Measurements from ENCODE around the gene RNF17. TPM values are rescaled to one million over a fixed set of nuclear protein-coding genes. Genes with fewer than 3 reads are reported as not detected.
"Not testable (repeated sequence)": the region's sequence is repeated elsewhere in the genome, so short reads cannot be mapped to it uniquely, and the experiment has no call there.

Gene RNF17
- polyA plus RNA-seq, 4 donors: 0.12 TPM; not detected in 3

GRCh38 chr13:24725379-24725778 is 38.6 kb upstream of the RNF17 start:
- Histone ChIP-seq H3K27ac (ENCODE audit: low read depth in 1 of 3, low read length in 2 of 3) (no peak overlapping the region), H3K27me3 (ENCODE audit: control insufficient read depth in 3 of 3, insufficient read depth in 3 of 3, low read length in 3 of 3) (no peaks in the 10 kb centered on the region), H3K4me3 (ENCODE audit: low read depth in 1 of 3, low read length in 3 of 3) (no peak overlapping the region), H3K9me3 (ENCODE audit: control insufficient read depth in 2 of 2, insufficient read depth in 1 of 2, low read depth in 1 of 2, low read length in 1 of 2) (peaks cover 0 to 4% of the 10 kb centered on the region in 2 donors), H3K4me1 (ENCODE audit: control insufficient read depth in 3 of 3, insufficient read depth in 2 of 3, low read depth in 1 of 3, low read length in 2 of 3) (no peaks in the 10 kb centered on the region), H3K36me3 (ENCODE audit: control insufficient read depth in 3 of 3, insufficient read depth in 2 of 3, low read depth in 1 of 3, low read length in 3 of 3) (no peaks in the 10 kb centered on the region)
- no peak for DNase-seq
- WGBS, 3 donors: 78 to 88% (median 87%) methylated on average over 5 of the region's 5 CpGs
- no peak for FAIRE-seq

GRCh38 chr13:24727731-24728601 is 36.0 kb upstream of the RNF17 start:
- peak; percentile 74 to 78 for DNase-seq
- Histone ChIP-seq H3K36me3 (ENCODE audit: control insufficient read depth in 3 of 3, insufficient read depth in 2 of 3, low read depth in 1 of 3, low read length in 3 of 3) (no peaks in the 10 kb centered on the region), H3K27ac (ENCODE audit: low read depth in 1 of 3, low read length in 2 of 3) (no peak overlapping the region), H3K4me3 (ENCODE audit: low read depth in 1 of 3, low read length in 3 of 3) (no peak overlapping the region), H3K4me1 (ENCODE audit: control insufficient read depth in 3 of 3, insufficient read depth in 2 of 3, low read depth in 1 of 3, low read length in 2 of 3) (no peaks in the 10 kb centered on the region), H3K9me3 (ENCODE audit: control insufficient read depth in 2 of 2, insufficient read depth in 1 of 2, low read depth in 1 of 2, low read length in 1 of 2) (peaks cover 0 to 4% of the 10 kb centered on the region in 2 donors), H3K27me3 (ENCODE audit: control insufficient read depth in 3 of 3, insufficient read depth in 3 of 3, low read length in 3 of 3) (no peaks in the 10 kb centered on the region)
- FAIRE-seq: no peak
- WGBS, 3 donors: 57 to 62% (median 59%) methylated on average over 24 of the region's 24 CpGs

- not testable (repeated sequence) for H3K9me3 ChIP-seq (ENCODE audit: control insufficient read depth in 2 of 2, insufficient read depth in 1 of 2, low read depth in 1 of 2, low read length in 1 of 2); H3K4me1 ChIP-seq (ENCODE audit: control insufficient read depth in 3 of 3, insufficient read depth in 2 of 3, low read depth in 1 of 3, low read length in 2 of 3); H3K4me3 ChIP-seq (ENCODE audit: low read depth in 1 of 3, low read length in 3 of 3); H3K36me3 ChIP-seq (ENCODE audit: control insufficient read depth in 3 of 3, insufficient read depth in 2 of 3, low read depth in 1 of 3, low read length in 3 of 3); H3K27me3 ChIP-seq (ENCODE audit: control insufficient read depth in 3 of 3, insufficient read depth in 3 of 3, low read length in 3 of 3); H3K27ac ChIP-seq (ENCODE audit: low read depth in 1 of 3, low read length in 2 of 3); DNase-seq; FAIRE-seq
- 84 to 92% (median 88%) methylated on average over 4 of the region's 4 CpGs for WGBS, 3 donors
These were observed 32.9 kb upstream of the RNF17 start for GRCh38 chr13:24730873-24731567.

- Histone ChIP-seq H3K4me1 (ENCODE audit: control insufficient read depth in 3 of 3, insufficient read depth in 2 of 3, low read depth in 1 of 3, low read length in 2 of 3) (no peaks in the 10 kb centered on the region), H3K27me3 (ENCODE audit: control insufficient read depth in 3 of 3, insufficient read depth in 3 of 3, low read length in 3 of 3) (no peaks in the 10 kb centered on the region), H3K4me3 (ENCODE audit: low read depth in 1 of 3, low read length in 3 of 3) (no peak overlapping the region), H3K9me3 (ENCODE audit: control insufficient read depth in 2 of 2, insufficient read depth in 1 of 2, low read depth in 1 of 2, low read length in 1 of 2) (no peaks in the 10 kb centered on the region), H3K36me3 (ENCODE audit: control insufficient read depth in 3 of 3, insufficient read depth in 2 of 3, low read depth in 1 of 3, low read length in 3 of 3) (no peaks in the 10 kb centered on the region), H3K27ac (ENCODE audit: low read depth in 1 of 3, low read length in 2 of 3) (no peak overlapping the region)
- no peak for DNase-seq
- 51 to 70% (median 51%) methylated on average over 4 of the region's 4 CpGs for WGBS, 3 donors
- no peak for FAIRE-seq
These were observed 29.0 kb upstream of the RNF17 start for GRCh38 chr13:24734950-24735349.

GRCh38 chr13:24737042-24737441 is 26.9 kb upstream of the RNF17 start:
- no peak for DNase-seq
- H3K27ac ChIP-seq (ENCODE audit: low read depth in 1 of 3, low read length in 2 of 3): no peak overlapping the region
- no peaks in the 10 kb centered on the region for H3K36me3 ChIP-seq (ENCODE audit: control insufficient read depth in 3 of 3, insufficient read depth in 2 of 3, low read depth in 1 of 3, low read length in 3 of 3)
- WGBS, 3 donors: 68 to 79% (median 72%) methylated on average over 6 of the region's 6 CpGs
- FAIRE-seq: no peak
- no peaks in the 10 kb centered on the region for H3K9me3 ChIP-seq (ENCODE audit: control insufficient read depth in 2 of 2, insufficient read depth in 1 of 2, low read depth in 1 of 2, low read length in 1 of 2)
- H3K4me1 ChIP-seq (ENCODE audit: control insufficient read depth in 3 of 3, insufficient read depth in 2 of 3, low read depth in 1 of 3, low read length in 2 of 3): no peaks in the 10 kb centered on the region
- H3K27me3 ChIP-seq (ENCODE audit: control insufficient read depth in 3 of 3, insufficient read depth in 3 of 3, low read length in 3 of 3): no peaks in the 10 kb centered on the region
- H3K4me3 ChIP-seq (ENCODE audit: low read depth in 1 of 3, low read length in 3 of 3): no peak overlapping the region

- 92 to 97% (median 95%) methylated on average over 5 of the region's 5 CpGs for WGBS, 3 donors
- peaks cover 0 to 1% (median 0%) of the 10 kb centered on the region in 3 donors for H3K27me3 ChIP-seq (ENCODE audit: control insufficient read depth in 3 of 3, insufficient read depth in 3 of 3, low read length in 3 of 3)
- H3K27ac ChIP-seq (ENCODE audit: low read depth in 1 of 3, low read length in 2 of 3): no peak overlapping the region
- H3K36me3 ChIP-seq (ENCODE audit: control insufficient read depth in 3 of 3, insufficient read depth in 2 of 3, low read depth in 1 of 3, low read length in 3 of 3): no peaks in the 10 kb centered on the region
- no peaks in the 10 kb centered on the region for H3K4me1 ChIP-seq (ENCODE audit: control insufficient read depth in 3 of 3, insufficient read depth in 2 of 3, low read depth in 1 of 3, low read length in 2 of 3)
- FAIRE-seq (no peak), DNase-seq (no peak)
- H3K9me3 ChIP-seq (ENCODE audit: control insufficient read depth in 2 of 2, insufficient read depth in 1 of 2, low read depth in 1 of 2, low read length in 1 of 2): no peaks in the 10 kb centered on the region
- no peak overlapping the region for H3K4me3 ChIP-seq (ENCODE audit: low read depth in 1 of 3, low read length in 3 of 3)
These were observed 25.6 kb upstream of the RNF17 start for GRCh38 chr13:24738366-24738847.

- no peak overlapping the region for H3K4me3 ChIP-seq (ENCODE audit: low read depth in 1 of 3, low read length in 3 of 3)
- H3K36me3 ChIP-seq (ENCODE audit: control insufficient read depth in 3 of 3, insufficient read depth in 2 of 3, low read depth in 1 of 3, low read length in 3 of 3): no peaks in the 10 kb centered on the region
- DNase-seq (no peak), FAIRE-seq (no peak)
- no peaks in the 10 kb centered on the region for H3K4me1 ChIP-seq (ENCODE audit: control insufficient read depth in 3 of 3, insufficient read depth in 2 of 3, low read depth in 1 of 3, low read length in 2 of 3)
- no peak overlapping the region for H3K27ac ChIP-seq (ENCODE audit: low read depth in 1 of 3, low read length in 2 of 3)
- WGBS, 3 donors: 81 to 88% (median 82%) methylated on average over 10 to 12 of the region's 12 CpGs
- H3K27me3 ChIP-seq (ENCODE audit: control insufficient read depth in 3 of 3, insufficient read depth in 3 of 3, low read length in 3 of 3): peaks cover 0 to 8% (median 4%) of the 10 kb centered on the region in 3 donors
- no peaks in the 10 kb centered on the region for H3K9me3 ChIP-seq (ENCODE audit: control insufficient read depth in 2 of 2, insufficient read depth in 1 of 2, low read depth in 1 of 2, low read length in 1 of 2)
These were observed 23.7 kb upstream of the RNF17 start for GRCh38 chr13:24740014-24740890.

All from small intestine (tissue), 7 donors.